Esophagus squamous epithelium (tissue), 5 donors: ENCODE results near the gene ARFIP1. TPM values are rescaled to one million over a fixed set of nuclear protein-coding genes. Genes with fewer than 3 reads are reported as not detected.

Experiments used
- DNase-seq: peaks from one replicate; lab custom pipeline; 2025; lab: John Stamatoyannopoulos, UW
- H3K27ac ChIP-seq, 4 donors: fragments of 200-600 bp; sonication (generic); one replicate each; pipeline ENCODE4 v1.5.1; 2016 to 2019; ENCODE audit warnings: mild to moderate bottlenecking in 1 of 4
- H3K27me3 ChIP-seq, 4 donors: fragments of 200-600 bp; sonication (generic); 1 replicate in 3 of 4; 2 replicates in 1 of 4; pipeline versions ENCODE4 v1.5.1 to v1.6.0; 2017 to 2021; ENCODE audit warnings: antibody characterized with exemption in 1 of 4
- H3K36me3 ChIP-seq, 3 donors: fragments of 200-600 bp; sonication (generic); one replicate each; pipeline ENCODE4 v1.5.1; 2016 to 2019
- H3K4me1 ChIP-seq, 3 donors: fragments of 200-600 bp; sonication (generic); one replicate each; pipeline ENCODE4 v1.5.1; 2017 to 2019
- H3K4me3 ChIP-seq, 4 donors: fragments of 200-600 bp; sonication (generic); 1 replicate in 3 of 4; 2 replicates in 1 of 4; pipeline ENCODE4 v1.5.1; 2016 to 2019; ENCODE audit warnings: mild to moderate bottlenecking in 2 of 4, moderate library complexity in 1 of 4
- H3K9me3 ChIP-seq, 3 donors: fragments of 200-600 bp; sonication (generic); one replicate each; pipeline ENCODE4 v1.5.1; 2016 to 2019
- CTCF ChIP-seq, 6 experiments: fragments of 450-650 bp in 4 of 6; fragments of 200-600 bp in 2 of 6; sonication (generic) in 2 of 6; IDR thresholded peaks; one replicate each; pipeline ENCODE4 v1.5.1; 2016 to 2019; ENCODE audit warnings: antibody characterized with exemption in 6 of 6, mild to moderate bottlenecking in 4 of 6, moderate library complexity in 4 of 6
- POLR2A ChIP-seq, 4 donors: fragments of 450-650 bp; IDR thresholded peaks; one replicate each; pipeline ENCODE4 v1.6.1; 2017; ENCODE audit warnings: antibody characterized with exemption in 4 of 4, mild to moderate bottlenecking in 4 of 4, moderate library complexity in 3 of 4
- WGBS, 2 donors: methylation state at CpG; one replicate each; pipeline ENCODE4 v1.1.5; 2018; 5-methylcytosine and 5-hydroxymethylcytosine counted together
- intact Hi-C: fragments of 100-400 bp; cut with DNase I; formaldehyde crosslinking; loops from one replicate; pipeline ENCODE4 v1.15.0; 2022
- total RNA-seq, 4 donors: library from RNA; depleted of rRNA; stranded (reverse); fragments of >200 nt; gene quantifications; one replicate each; pipeline ENCODE4 v1.1.0, GENCODE V29; 2016
- donor health status: DM: yes; HTN: yes; CAD: no.

Gene ARFIP1
- total RNA-seq, 4 donors from 2014 or later = 21.7 to 34.3 (median 28.0) TPM

GRCh38 chr4:152926959-152927358, 147.2 kb downstream of the ARFIP1 start:
- 85 to 88% methylated on average over 4 of the region's 4 CpGs for WGBS, 2 donors
- no peak for DNase-seq
- no peaks in the 10 kb centered on the region for H3K9me3 ChIP-seq
- intact Hi-C loops = no loop called here
- no peaks in the 10 kb centered on the region for H3K27me3 ChIP-seq
- H3K4me1 ChIP-seq = no peaks in the 10 kb centered on the region
- H3K4me3 ChIP-seq = no peak overlapping the region
- no peak for TF ChIP-seq POLR2A (IDR thresholded peaks at IDR 0.05)
- no peak for TF ChIP-seq CTCF (IDR thresholded peaks at IDR 0.05)
- H3K36me3 ChIP-seq = no peaks in the 10 kb centered on the region
- no peak overlapping the region for H3K27ac ChIP-seq

- TF ChIP-seq POLR2A (IDR thresholded peaks at IDR 0.05) (no peak), CTCF (IDR thresholded peaks at IDR 0.05) (no peak)
- no peaks in the 10 kb centered on the region for H3K4me1 ChIP-seq
- no peak for DNase-seq
- H3K9me3 ChIP-seq = no peaks in the 10 kb centered on the region
- intact Hi-C loops = no loop called here
- H3K4me3 ChIP-seq = no peak overlapping the region
- H3K36me3 ChIP-seq = no peaks in the 10 kb centered on the region
- no peak overlapping the region for H3K27ac ChIP-seq
- WGBS, 2 donors = 77 to 87% methylated on average over 3 of the region's 3 CpGs
- no peaks in the 10 kb centered on the region for H3K27me3 ChIP-seq
These were observed 148.0 kb downstream of the ARFIP1 start for GRCh38 chr4:152927737-152928136.

- TF ChIP-seq CTCF (IDR thresholded peaks at IDR 0.05) = no peak
- no peak for TF ChIP-seq POLR2A (IDR thresholded peaks at IDR 0.05)
- intact Hi-C loops = no loop called here
- no peak overlapping the region for H3K4me3 ChIP-seq
- H3K27ac ChIP-seq = no peak overlapping the region
- H3K9me3 ChIP-seq = no peaks in the 10 kb centered on the region
- no peaks in the 10 kb centered on the region for H3K4me1 ChIP-seq
- H3K36me3 ChIP-seq = no peaks in the 10 kb centered on the region
- no peaks in the 10 kb centered on the region for H3K27me3 ChIP-seq
- DNase-seq = no peak
- 84 to 91% methylated on average over 4 of the region's 4 CpGs for WGBS, 2 donors
These were observed 148.5 kb downstream of the ARFIP1 start for GRCh38 chr4:152928286-152928685.

GRCh38 chr4:152929888-152930287, 150.1 kb downstream of the ARFIP1 start:
- WGBS, 2 donors = 17 to 40% methylated on average over 1 of the region's 1 CpG
- no peak for TF ChIP-seq CTCF (IDR thresholded peaks at IDR 0.05)
- no peak for TF ChIP-seq POLR2A (IDR thresholded peaks at IDR 0.05)

GRCh38 chr4:152935143-152935542, 155.4 kb downstream of the ARFIP1 start:
- no peak for TF ChIP-seq POLR2A (IDR thresholded peaks at IDR 0.05)
- TF ChIP-seq CTCF (IDR thresholded peaks at IDR 0.05) = no peak
- H3K27me3 ChIP-seq = peaks cover 0 to 48% (median 0%) of the 10 kb centered on the region in 4 donors
- peak overlapping the region; percentile 71 to 91 (median 86) for H3K4me3 ChIP-seq
- H3K4me1 ChIP-seq = peaks cover 6 to 54% (median 8%) of the 10 kb centered on the region in 3 donors
- H3K27ac ChIP-seq = peak overlapping the region in 3 of 4 donors; percentile 79 to 85 (median 80)
- DNase-seq = no peak
- H3K9me3 ChIP-seq = no peaks in the 10 kb centered on the region
- WGBS, 2 donors = 33 to 36% methylated on average over 14 to 16 of the region's 16 CpGs
- intact Hi-C loops = no loop called here
- H3K36me3 ChIP-seq = no peaks in the 10 kb centered on the region

More at GRCh38 chr4:152929888-152930287, 150.1 kb downstream of the ARFIP1 start:
- no peaks in the 10 kb centered on the region for H3K36me3 ChIP-seq
- no peak for DNase-seq
- H3K27ac ChIP-seq = no peak overlapping the region
- no peaks in the 10 kb centered on the region for H3K27me3 ChIP-seq
- peaks cover 0 to 1% (median 0%) of the 10 kb centered on the region in 3 donors for H3K4me1 ChIP-seq
- H3K4me3 ChIP-seq = no peak overlapping the region
- H3K9me3 ChIP-seq = no peaks in the 10 kb centered on the region
- intact Hi-C loops = no loop called here
